ENCODE measurements around the gene NPAS1.

Gene NPAS1

GRCh38 chr19:47020992-47021496 lies 1.4 kb downstream of the NPAS1 start:
- DNase-seq (ENCODE audit: low spot score), result no peak

DNA sequence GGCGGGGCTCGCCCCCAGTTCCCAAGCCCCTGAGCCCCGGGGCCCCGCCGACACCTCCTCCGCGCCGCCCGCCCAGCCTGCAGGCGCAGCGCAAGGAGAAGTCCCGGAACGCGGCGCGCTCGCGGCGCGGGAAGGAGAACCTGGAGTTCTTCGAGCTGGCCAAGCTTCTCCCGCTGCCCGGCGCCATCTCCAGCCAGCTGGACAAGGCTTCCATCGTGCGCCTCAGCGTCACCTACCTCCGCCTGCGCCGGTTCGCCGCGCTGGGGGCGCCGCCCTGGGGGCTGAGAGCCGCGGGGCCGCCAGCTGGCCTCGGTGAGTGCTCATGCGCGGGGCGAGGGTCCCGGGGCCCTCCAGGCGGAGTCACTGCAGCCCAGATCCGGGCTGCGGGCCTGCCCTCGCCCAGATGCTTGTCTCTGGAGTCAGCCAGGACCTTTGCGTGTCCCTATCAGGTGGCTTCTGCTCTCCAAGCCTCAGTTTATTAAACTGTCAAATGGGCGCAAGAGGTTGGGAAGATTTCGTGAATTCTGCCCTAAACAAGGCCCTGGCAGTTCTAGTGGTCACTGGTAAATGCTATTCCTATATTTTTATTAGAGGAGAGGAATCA lies 2.0 kb downstream of the NPAS1 start:
- no peak for DNase-seq (ENCODE audit: low spot score)

DNA sequence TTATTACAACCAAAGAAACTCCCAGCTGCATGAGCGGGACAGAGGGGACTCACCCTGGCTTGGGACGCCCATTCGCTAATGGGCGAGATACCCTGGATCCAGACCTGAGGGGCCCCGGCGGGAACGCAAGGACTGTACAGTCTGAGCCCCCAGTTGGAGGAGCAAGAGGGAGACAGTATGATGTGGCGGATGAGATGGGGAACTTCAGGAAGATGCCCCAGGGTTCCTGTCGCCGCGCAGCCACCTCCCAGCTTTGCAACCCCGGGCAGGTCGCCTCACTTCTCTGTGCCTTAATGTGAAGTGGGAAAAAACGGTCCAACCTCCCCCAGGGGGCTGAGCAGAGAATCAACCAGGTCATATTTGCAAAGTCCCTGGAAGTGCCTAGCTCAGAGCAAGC lies 2.5 kb downstream of the NPAS1 start:
- DNase-seq (ENCODE audit: low spot score), result no peak

GRCh38 chr19:47022541-47023447 lies 3.2 kb downstream of the NPAS1 start:
- DNase-seq (ENCODE audit: low spot score), result no peak

GRCh38 chr19:47023448-47023794 lies 3.8 kb downstream of the NPAS1 start:
- no peak for DNase-seq (ENCODE audit: low spot score)

- no peak for DNase-seq (ENCODE audit: low spot score)
These were observed 4.9 kb downstream of the NPAS1 start for GRCh38 chr19:47024502-47024901.

DNA sequence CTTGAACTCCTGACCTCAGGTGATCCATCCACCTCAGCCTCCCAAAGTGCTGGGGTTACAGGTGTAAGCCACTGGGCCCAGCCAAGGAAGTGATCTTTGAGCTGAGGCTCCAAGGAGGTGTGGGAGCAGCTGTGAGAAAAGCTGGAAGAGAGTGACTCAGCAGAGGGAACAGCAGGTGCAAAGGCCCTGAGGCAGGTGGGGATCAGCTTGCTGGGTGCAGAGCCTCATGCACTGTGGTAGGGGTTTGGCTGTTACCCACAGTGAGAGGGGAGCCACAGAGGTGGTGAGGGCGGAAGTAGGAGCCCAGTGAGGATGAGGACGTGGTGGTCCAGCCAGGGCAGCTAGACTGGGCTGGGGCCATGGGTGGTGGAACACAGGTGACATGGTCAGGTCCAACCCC lies 6.5 kb downstream of the NPAS1 start:
- no peak for DNase-seq (ENCODE audit: low spot score)

- DNase-seq (ENCODE audit: low spot score), result no peak
These were observed 7.3 kb downstream of the NPAS1 start for GRCh38 chr19:47026889-47027288.

DNA sequence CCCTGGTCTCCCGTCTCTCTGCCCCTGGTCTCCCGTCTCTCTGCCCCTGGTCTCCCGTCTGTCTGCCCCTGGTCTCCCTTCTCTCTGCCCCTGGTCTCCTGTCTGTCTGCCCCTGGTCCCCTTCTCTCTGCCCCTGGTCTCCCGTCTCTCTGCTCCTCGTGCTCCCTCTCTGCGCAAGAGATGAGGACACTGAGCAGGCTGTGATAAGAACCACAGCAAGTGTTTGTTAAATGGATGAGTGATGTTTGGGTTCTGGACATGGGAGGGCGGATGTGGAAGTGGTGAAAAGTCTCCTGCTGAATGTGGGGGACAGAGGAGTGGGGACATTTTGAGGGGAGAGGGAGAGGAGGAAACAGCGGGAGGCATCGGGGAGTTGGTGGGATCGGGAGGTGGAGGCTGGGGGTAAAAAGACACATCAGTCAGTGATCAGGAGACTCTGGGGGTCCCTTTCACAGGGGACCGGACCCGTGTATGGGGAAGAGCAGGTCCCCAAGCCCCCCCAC lies 8.0 kb downstream of the NPAS1 start:
- DNase-seq (ENCODE audit: low spot score), result no peak

DNA sequence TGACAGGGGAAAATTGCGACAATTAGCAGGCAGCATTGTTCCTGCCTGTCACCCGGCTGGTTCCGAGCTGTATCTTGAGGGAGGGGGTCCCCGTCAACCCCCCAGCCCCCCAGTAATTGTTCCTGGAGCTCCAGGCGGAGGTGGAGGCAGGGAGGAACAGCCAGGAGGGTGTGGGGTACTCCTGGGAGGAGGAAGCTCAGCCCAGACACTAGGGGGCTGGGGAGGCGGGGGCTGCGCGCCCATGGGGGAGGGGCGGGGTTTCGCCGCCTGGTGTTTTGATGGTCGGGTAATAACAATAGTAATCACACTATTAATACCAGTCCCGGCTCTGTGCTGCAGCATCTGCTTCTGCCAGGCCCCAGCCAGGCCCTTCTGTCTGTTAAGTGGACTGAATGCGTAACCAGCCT lies 8.6 kb downstream of the NPAS1 start:
- DNase-seq (ENCODE audit: low spot score), result no peak

DNA sequence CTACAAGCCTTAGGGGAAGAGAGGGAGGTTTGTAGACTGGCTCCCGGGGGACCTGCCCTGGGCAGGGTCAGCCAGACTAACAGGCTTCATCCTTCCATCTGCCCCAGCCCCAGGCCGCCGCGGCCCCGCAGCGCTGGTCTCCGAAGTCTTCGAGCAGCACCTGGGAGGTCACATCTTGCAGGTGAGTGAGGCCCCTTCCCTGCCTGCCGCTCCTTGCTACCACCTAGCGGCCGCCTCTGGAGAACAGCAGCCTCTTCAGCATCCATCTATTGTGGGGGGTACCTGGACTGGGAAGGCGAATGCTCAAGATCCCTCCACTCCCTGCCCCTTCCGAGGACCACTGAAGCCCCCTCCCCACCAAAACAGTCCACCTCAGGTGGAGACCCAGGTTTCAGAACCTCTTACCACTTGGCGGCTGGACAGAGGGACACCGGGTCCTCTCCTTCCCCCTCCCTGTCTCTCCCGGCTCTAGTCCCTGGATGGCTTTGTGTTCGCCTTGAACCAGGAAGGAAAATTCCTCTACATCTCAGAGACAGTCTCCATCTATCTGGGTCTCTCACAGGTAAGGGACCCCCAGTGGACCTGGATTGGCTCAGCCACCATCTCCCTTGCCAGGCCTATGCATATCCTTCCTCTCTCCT lies 12.7 kb downstream of the NPAS1 start:
- peak; percentile 49 for DNase-seq (ENCODE audit: low spot score)

GRCh38 chr19:47035127-47036096 lies 15.8 kb downstream of the NPAS1 start:
- DNase-seq (ENCODE audit: low spot score), result peak; percentile 95

DNA sequence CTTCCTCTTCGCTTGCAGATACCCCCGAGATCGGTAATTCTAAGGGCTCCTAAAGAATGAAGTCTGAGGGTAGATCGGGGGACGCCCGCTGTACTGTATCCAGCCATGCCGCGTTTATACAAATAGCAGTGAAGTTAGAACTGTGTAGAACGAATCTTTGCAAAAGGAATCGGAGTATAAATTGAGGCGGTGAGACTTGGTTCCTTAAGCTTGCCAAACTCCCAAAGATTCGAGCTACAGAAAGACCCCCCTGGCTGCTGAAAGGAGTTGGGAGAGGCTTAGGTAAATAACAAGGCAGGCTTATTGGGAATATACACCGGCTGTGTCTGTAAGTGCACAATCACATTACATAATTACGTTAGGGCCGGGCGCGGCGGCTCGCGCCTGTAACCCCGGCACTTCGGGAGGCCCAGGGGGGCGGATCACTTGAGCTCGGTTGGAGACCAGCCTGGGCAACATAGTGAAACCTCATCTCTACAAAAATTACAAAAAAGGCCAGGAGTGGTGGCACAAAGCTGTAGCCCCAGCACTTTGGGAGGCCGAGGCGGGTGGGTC lies 16.5 kb downstream of the NPAS1 start:
- DNase-seq (ENCODE audit: low spot score), result peak; percentile 27

DNA sequence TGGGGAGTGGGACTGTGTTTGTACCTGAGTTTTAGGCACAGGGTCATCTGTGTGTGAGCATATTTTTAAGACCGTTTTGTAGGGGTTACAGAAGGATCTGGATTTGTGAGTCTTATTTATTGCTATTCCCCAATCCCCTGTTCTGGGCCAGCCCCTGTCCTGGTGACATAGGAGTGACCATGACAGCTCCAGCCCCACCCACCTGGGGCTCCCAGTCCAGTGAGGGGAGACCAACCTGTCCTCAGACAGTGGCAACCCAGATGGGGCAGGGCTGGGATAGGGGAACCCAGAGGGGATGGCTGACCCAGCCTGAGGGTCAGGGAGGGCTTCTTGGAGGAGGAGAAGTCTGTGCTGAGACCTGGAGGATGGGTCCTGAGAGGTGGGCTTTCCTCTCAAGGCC lies 18.1 kb downstream of the NPAS1 start:
- no peak for DNase-seq (ENCODE audit: low spot score)

DNA sequence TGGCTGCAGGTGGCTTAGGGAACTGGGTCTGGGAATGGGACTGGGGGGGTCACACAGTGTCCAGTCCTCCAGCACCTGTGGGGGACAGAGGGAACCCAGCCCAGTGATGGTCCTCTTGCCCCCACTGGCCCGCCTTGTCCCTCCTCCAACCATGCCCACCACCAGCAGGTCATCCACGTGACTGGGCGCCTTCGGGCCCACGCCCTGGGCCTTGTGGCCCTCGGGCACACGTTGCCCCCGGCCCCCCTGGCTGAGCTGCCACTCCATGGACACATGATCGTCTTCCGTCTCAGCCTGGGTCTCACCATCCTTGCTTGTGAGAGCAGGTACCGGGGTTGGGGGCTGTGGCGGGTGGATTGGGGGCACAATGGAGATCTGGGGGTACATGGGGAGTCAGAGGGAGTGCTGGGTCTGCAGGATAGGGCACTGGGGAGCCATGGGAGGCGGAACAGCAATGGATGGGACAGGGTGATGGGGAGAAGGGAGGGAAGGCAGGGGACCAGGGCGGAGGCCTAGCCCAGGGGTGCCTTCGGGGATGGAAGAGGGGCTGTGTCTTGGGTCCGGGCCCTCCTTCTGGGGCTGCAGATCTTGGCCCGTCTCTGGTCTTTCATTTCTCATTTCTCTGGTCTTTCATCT lies 19.7 kb downstream of the NPAS1 start:
- DNase-seq (ENCODE audit: low spot score), result no peak

- no peak for DNase-seq (ENCODE audit: low spot score)
These were observed 21.2 kb downstream of the NPAS1 start for GRCh38 chr19:47040869-47041268.

- no peak for DNase-seq (ENCODE audit: low spot score)
These were observed 25.6 kb downstream of the NPAS1 start for GRCh38 chr19:47044946-47045866.

DNA sequence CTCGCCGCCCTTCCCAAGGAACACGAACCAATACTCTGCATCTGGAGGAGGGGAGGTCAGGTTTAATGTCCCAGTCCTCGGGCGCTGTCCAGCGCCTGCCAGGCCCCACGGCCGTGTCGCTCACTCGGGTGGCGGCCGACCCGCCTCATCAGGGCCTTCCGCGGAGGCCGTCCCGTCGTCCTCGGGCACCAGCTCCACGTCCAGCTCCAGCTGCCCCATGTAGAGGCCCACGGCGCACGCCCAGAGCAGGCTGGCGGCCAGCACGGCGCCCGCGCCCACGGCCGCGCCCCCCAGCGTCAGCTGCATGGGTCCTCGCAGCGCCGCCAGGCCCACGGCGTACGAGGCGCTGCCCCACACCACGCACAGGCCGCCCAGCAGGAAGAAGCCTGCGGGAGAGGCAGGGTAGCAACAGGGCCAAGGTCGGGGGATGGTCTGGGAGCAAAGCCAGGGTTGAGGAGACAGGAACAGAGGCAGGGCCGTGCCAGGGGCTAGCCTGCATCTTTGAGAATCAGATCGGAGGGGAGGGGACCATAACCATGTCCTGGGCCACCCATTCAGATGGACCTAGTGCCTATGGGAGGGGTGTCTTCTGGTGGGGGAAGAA lies 26.3 kb downstream of the NPAS1 start:
- no peak for DNase-seq (ENCODE audit: low spot score)

GRCh38 chr19:47047272-47047762 lies 27.7 kb downstream of the NPAS1 start:
- DNase-seq (ENCODE audit: low spot score), result no peak
